ENCODE data around the gene ABI1. TPM values are rescaled to one million over a fixed set of nuclear protein-coding genes. Genes with fewer than 3 reads are reported as not detected.
A peak's percentile ranks its signal among the peaks of the same experiment; 100 is the strongest.

ABI1 gene
- total and polyA plus RNA-seq, 2 donors (not counting 1 experiment from before 2014, with no cell fraction given): 37.8 to 80.5 TPM

GRCh38 chr10:26840938-26841732 lies 19.6 kb downstream of the ABI1 start:
- DNase-seq: no peak
- no peak for TF ChIP-seq CTCF (IDR thresholded peaks at IDR 0.05)
- TF ChIP-seq EZH2 (IDR thresholded peaks at IDR 0.05; ENCODE audit: borderline replicate concordance, insufficient read depth, low read depth, low read length, poor library complexity, severe bottlenecking): no peak
- H3K4me2 ChIP-seq (replicated peaks; ENCODE audit: low read depth, low read length, poor library complexity, severe bottlenecking): peak overlapping the region; percentile 36
- no peak for ATAC-seq (ENCODE audit: low read depth)
- peak overlapping the region in 1 of 2 donors; percentile 66 for H3K27ac ChIP-seq (ENCODE audit: low read length in 2 of 2)
- ChIA-PET CTCF (interaction anchor here (0.9 to 1.2 kb wide), 3 partner anchors 115 to 531 kb away, joined by 3 to 4 read pairs (median 4); no protein-coding TSS in a partner anchor), POLR2A (no interaction called here)
- intact Hi-C loops (cut with micrococcal nuclease): loop anchor here (2.0 to 5.0 kb wide), 2 partner anchors 14 to 44 kb away; no protein-coding TSS in a partner anchor
- peaks cover 0 to 4% (median 0%) of the 10 kb centered on the region in 3 donors for H3K9me3 ChIP-seq (ENCODE audit: control extremely low read depth in 1 of 3, control insufficient read depth in 2 of 3, insufficient read depth in 1 of 3, low read length in 2 of 3)
- Mint-ChIP-seq H3K9me3 (ENCODE audit: insufficient read depth) (no peaks in the 10 kb centered on the region), H3K27ac (peak overlapping the region; percentile 33), H3K4me3 (peak overlapping the region; percentile 51), H3K4me1 (peaks cover 77% of the 10 kb centered on the region), H3K27me3 (no peaks in the 10 kb centered on the region)
- H3K36me3 ChIP-seq (replicated peaks in 1 of 2; ENCODE audit: control extremely low read depth in 1 of 2, control insufficient read depth in 1 of 2, extremely low read depth in 1 of 2, insufficient read depth in 2 of 2, low read length in 1 of 2): no peaks in the 10 kb centered on the region
- H3K4me1 ChIP-seq (ENCODE audit: control insufficient read depth in 2 of 2, insufficient read depth in 2 of 2, low read length in 2 of 2): peaks cover 39 to 59% of the 10 kb centered on the region in 2 donors
- H3K79me2 ChIP-seq (ENCODE audit: control insufficient read depth, insufficient read depth, low read length): peaks cover 99% of the 10 kb centered on the region
- peaks cover 89% of the 10 kb centered on the region for H4K20me1 ChIP-seq (ENCODE audit: control insufficient read depth, insufficient read depth, low read length, poor library complexity, severe bottlenecking)
- no peak overlapping the region for H2AFZ ChIP-seq (ENCODE audit: insufficient read depth, low read depth, low read length, poor library complexity, severe bottlenecking)
- peak overlapping the region in 1 of 5 experiments; percentile 28 for H3K4me3 ChIP-seq (ENCODE audit: control extremely low read depth in 1 of 5, extremely low read depth in 1 of 5, insufficient read depth in 1 of 5, low read depth in 2 of 5, low read length in 4 of 5)
- H3K9ac ChIP-seq (ENCODE audit: low read length): no peak overlapping the region
- H3K27me3 ChIP-seq (replicated peaks in 1 of 4; ENCODE audit: control extremely low read depth in 1 of 4, control insufficient read depth in 3 of 4, insufficient read depth in 4 of 4, low read length in 3 of 4): no peaks in the 10 kb centered on the region

All from B cell (primary cell).